ENCODE measurements around the gene IRF8.
"Not testable (repeated sequence)": the region's sequence is repeated elsewhere in the genome, so short reads cannot be mapped to it uniquely, and the experiment has no call there.

Gene IRF8

GRCh38 chr16:85892760-85893159 lies 6.2 kb upstream of the IRF8 start:
- no peak for DNase-seq (ENCODE audit: low spot score)

GRCh38 chr16:85894266-85894665 lies 4.7 kb upstream of the IRF8 start:
- no peak for DNase-seq (ENCODE audit: low spot score)

GRCh38 chr16:85897382-85897781 lies 1.6 kb upstream of the IRF8 start:
- DNase-seq (ENCODE audit: low spot score): no peak

GRCh38 chr16:85899444-85899843 lies 482 bp downstream of the IRF8 start:
- DNase-seq (ENCODE audit: low spot score): no peak

- no peak for DNase-seq (ENCODE audit: low spot score)
Observed at GRCh38 chr16:85900027-85900792, 1.2 kb downstream of the IRF8 start.

GRCh38 chr16:85901110-85901509 lies 2.1 kb downstream of the IRF8 start:
- no peak for DNase-seq (ENCODE audit: low spot score)

- DNase-seq (ENCODE audit: low spot score): no peak
Observed at GRCh38 chr16:85901773-85902365, 2.9 kb downstream of the IRF8 start.

GRCh38 chr16:85902366-85903155 lies 3.6 kb downstream of the IRF8 start:
- no peak for DNase-seq (ENCODE audit: low spot score)

GRCh38 chr16:85903559-85903958 lies 4.6 kb downstream of the IRF8 start:
- DNase-seq (ENCODE audit: low spot score): no peak

GRCh38 chr16:85905110-85906095 lies 6.4 kb downstream of the IRF8 start:
- DNase-seq (ENCODE audit: low spot score): no peak

GRCh38 chr16:85906349-85906748 lies 7.4 kb downstream of the IRF8 start:
- DNase-seq (ENCODE audit: low spot score): no peak

- not testable (repeated sequence) for DNase-seq (ENCODE audit: low spot score)
Observed at GRCh38 chr16:85907231-85907630, 8.3 kb downstream of the IRF8 start.

GRCh38 chr16:85908444-85908843 lies 9.5 kb downstream of the IRF8 start:
- DNase-seq (ENCODE audit: low spot score): no peak

- DNase-seq (ENCODE audit: low spot score): no peak
Observed at GRCh38 chr16:85908889-85909589, 10.1 kb downstream of the IRF8 start.

- no peak for DNase-seq (ENCODE audit: low spot score)
Observed at GRCh38 chr16:85909932-85910853, 11.2 kb downstream of the IRF8 start.

- DNase-seq (ENCODE audit: low spot score): no peak
Observed at GRCh38 chr16:85910854-85911247, 11.9 kb downstream of the IRF8 start.

GRCh38 chr16:85911251-85911930 lies 12.4 kb downstream of the IRF8 start:
- no peak for DNase-seq (ENCODE audit: low spot score)

GRCh38 chr16:85912211-85912974 lies 13.4 kb downstream of the IRF8 start:
- DNase-seq (ENCODE audit: low spot score): no peak

- no peak for DNase-seq (ENCODE audit: low spot score)
Observed at GRCh38 chr16:85913141-85913601, 14.2 kb downstream of the IRF8 start.

All from kidney tubule cell (primary cell).